Glomerular endothelial cell (primary cell): ENCODE data around the gene GMEB2. TPM values are rescaled to one million over a fixed set of nuclear protein-coding genes. Genes with fewer than 3 reads are reported as not detected.

ENCODE experiments used
- DNase-seq: peaks from one replicate; pipeline ENCODE4 v3.0.0-alpha.2; 2011; ENCODE audit warnings: low read depth, low spot score; ENCODE audit errors: extremely low read depth
- total RNA-seq: library from RNA; depleted of rRNA; stranded (reverse); fragments of >200 nt; gene quantifications from 2 replicates; pipeline ENCODE4 v1.2.3, GENCODE V29; 2015

GMEB2 gene
- total RNA-seq, 1 donor from 2014 or later, result 12.0 TPM

DNA sequence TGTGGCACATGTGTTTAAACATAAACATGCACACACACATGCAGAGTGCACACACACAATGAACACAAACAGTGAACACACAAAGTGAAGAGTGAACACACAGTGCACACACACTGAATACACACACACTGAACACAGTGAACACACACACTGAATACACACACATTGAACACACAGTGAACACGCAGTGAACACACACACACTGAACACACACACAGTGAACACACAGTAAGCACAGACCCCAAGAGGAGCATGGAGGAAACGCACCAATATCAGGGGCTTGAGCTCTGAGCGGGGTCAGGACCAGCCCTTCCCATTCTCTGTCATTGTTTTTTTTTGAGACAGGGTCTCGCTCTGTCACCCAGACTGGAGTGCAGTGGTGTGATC is 35.8 kb downstream of the GMEB2 start:
- DNase-seq, result no peak

GRCh38 chr20:63590218-63591146 is 36.4 kb downstream of the GMEB2 start:
- DNase-seq, result no peak

DNA sequence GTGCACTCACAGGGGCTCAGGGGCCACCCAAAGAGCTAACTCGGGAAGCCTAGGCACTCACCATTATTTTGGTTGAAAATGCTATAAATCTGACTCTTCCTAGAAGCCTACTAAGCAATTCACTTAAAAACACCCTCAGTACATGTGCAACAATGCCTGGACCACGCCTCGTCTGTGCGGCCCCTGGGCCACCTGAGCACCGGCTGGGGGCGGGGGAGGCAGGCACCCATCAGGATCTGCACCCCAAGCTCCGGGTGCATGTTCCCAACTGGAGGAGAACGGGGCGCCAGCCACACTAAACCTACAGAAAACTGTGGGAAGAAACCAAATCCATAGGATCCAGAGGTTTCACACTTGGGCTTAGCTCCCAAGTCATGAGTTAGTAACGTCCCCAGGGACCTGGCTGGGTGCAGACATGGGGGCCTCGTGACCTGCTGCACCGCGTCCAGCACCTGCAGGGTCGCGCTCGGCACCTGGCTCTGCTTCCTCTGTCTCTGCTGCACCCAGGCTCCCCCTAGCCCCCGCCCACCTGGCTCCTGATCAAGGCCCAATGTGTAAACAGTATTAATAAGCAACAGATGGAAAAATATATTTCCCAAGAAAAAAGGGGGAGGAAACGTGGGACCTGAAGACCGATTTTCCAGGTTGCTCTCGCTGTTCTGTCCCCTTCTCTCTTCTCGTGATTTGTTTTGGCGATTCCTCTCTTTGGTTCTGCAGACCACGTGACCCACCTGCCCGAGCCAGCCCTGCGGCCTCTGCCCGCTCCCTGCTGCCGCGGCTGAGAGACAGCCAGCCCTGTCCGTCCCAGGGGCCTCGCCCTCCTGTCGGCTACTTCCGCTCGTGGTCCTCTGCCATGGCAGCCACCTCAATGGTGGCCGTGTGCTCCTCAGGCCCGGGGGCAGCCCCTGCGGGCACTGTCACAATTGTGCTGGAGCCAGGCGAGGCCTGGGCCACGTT is 37.4 kb downstream of the GMEB2 start:
- no peak for DNase-seq

- no peak for DNase-seq
Observed at GRCh38 chr20:63588641-63589041, 38.3 kb downstream of the GMEB2 start.

DNA sequence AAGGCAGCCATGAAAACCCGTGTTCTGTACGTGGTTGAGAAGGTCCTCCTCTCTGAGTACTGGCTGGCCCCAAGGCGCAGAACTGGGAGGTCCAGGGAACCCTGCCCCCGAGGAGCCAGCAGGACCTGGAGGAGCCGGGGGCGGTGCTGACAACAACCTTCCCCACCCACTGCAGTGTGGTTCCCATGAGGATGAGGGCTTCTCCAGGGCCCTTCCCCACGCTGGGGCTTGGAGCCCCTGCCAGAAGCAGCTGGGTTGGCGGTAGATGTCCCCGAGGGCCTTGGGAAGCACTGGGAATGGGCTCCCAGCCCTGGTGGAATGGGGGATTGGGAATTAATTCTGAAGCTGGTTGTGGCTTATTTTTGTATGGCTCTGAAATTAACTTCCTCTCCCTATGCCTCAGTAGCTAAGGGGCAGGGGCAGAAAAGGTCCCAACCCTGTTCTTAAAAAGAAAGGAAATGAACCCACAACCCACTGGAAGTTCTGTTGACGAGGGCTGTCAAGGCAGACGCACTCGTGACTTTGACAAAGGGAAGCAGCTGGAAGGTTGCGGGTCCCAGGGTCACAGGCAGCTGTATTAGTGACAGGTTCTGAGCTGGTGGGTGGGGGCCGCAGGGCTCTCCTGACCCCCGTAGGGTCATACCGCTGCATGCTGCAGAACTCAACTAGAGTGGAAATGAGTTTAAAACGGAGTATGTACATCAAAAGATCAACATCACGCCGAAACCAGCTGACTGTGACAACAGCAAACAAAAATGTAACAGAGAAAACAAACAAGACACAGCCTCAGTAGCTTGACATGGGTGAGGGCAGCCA is 38.9 kb downstream of the GMEB2 start:
- no peak for DNase-seq

GRCh38 chr20:63587256-63587655 is 39.6 kb downstream of the GMEB2 start:
- no peak for DNase-seq

DNA sequence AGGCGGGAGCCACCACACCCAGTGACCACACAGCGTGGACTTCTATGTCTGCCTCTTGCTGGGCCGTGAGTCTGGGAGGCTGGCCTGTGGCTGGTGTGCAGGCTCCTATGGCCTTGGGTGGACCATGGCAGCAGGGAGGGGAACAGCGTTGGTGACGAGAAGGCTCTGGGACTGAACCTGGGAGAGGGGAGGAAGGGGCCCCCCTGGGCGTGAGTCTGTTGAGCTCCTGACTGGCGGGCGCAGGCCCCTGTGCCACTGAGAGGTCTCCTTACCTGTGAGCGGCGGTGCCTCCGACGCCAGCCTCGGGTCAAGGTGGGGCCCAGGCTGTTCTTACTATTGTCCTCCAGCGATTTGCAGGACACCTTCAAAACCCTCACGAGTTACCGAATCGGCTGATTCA is 40.1 kb downstream of the GMEB2 start:
- DNase-seq, result no peak

- DNase-seq, result no peak
Observed at GRCh38 chr20:63585616-63586565, 41.0 kb downstream of the GMEB2 start.

GRCh38 chr20:63582382-63583063 is 44.4 kb downstream of the GMEB2 start:
- DNase-seq, result no peak

DNA sequence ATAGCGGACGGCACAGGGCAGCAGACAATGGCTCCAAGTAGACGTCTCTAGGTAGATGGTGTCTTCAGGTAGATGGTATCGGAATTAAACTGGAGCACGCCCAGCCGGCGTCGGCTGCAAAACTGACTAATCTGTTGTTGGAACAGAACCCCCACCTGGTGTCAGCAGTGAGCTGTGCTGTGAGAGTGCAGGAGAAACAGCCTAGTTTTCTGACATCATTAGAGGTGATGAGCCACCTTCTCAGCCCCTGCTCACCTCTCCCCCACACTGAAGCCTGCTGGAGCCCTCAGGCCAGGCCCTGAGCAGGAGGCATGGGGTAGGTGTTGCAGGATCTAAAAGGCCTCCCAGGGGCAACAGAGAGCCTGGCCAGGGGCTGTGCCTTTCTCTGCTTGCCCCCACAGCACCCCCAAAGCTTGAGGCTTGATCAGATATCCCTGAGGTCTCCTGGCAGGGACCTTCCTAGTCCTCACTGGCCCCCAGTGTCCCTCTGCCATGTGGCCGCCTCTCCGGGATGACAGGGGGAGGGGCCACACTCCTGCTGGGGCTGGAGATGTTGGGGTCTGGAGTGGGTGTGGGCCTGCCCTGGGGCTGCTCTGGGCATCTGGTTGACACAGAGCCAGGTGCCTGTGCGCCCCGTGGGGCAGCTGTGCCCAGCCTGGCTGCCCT is 46.0 kb downstream of the GMEB2 start:
- DNase-seq, result no peak

GRCh38 chr20:63579017-63579694 is 47.7 kb downstream of the GMEB2 start:
- DNase-seq, result no peak

GRCh38 chr20:63578224-63579016 is 48.5 kb downstream of the GMEB2 start:
- no peak for DNase-seq

DNA sequence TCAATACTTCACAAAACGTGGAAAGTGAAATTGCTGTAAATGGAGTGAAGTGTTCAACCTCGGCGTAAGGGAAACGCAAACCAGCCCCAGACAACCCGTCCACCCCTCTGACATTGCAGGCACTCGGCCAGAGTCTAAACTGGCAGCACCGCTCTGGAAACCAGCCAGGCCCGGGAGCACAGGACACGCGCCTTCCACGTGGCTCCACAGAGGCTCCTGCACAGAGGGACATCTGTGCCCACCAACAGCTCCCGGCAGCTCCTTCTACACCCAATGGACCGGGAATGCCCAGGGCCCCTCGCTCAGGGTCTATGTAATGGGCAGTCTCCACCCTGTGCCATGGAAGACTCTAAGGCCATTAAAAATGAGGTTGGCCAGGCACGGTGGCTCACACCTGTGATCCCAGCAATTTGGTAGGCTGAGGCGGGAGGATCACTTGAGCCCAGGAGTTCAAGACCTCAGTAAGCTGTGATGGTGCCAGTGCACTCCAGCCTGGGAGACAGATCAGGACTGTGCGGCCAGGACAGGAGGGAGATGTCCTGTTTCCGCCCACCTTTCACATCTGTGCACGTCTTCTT is 49.5 kb downstream of the GMEB2 start:
- DNase-seq, result no peak

GRCh38 chr20:63576311-63576710 is 50.6 kb downstream of the GMEB2 start:
- no peak for DNase-seq

DNA sequence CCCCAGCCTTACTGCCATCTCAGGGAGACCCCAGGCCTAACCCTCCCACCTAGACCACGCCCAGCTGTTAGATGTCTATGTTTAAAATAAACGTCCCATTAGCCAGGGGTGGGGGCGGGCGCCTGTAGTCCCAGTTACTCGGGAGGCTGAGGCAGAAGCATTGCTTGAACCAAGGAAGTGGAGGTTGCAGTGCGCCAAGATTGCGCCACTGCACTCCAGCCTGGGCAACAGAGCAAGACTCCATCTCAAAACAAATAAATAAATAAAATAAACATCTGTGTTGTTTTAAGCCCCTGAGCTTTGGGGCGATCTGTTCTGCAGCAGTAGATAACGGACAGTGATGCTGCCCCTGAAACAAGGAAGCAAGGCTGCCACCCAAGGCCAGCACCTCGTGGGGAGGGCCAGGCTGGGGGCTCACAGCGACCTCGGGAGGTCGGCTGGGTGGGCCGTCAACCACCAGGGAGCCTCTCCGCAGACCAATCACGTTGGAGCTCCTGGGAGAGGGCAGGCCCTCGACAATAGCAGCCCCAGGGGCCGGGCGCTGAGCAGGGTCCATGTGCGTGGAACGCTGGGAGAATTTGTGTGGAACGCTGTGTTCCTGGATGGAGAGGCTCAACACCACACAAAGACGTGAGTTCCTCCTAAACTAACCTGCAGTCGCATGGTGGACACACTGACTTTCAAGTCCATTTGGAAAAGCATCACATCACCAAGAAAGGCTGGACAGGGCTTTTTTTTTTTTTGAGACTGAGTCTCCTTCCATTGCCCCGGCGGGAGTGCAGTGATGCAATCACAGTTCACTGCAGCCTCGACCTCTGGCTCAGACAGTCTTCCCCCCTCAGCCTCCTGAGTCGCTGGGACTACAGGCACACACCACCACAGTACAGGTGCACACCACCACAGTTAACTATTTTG is 51.8 kb downstream of the GMEB2 start:
- DNase-seq, result no peak
